OCI-LY1 (cell line): ENCODE measurements around the gene ETV2.
"Not testable (repeated sequence)": the region's sequence is repeated elsewhere in the genome, so short reads cannot be mapped to it uniquely, and the experiment has no call there.

Experiments
- H2AFZ ChIP-seq: fragments of 200-600 bp; sonication (generic), shearing (Covaris generic); 2 replicates; pipeline ENCODE4 v1.6.0; 2014; ENCODE audit warnings: antibody characterized with exemption, mild to moderate bottlenecking, low read length
- H3F3A ChIP-seq: fragments of 200-600 bp; sonication (generic), shearing (Covaris generic); 2 replicates; pipeline ENCODE4 v1.6.0; 2014; ENCODE audit warnings: mild to moderate bottlenecking, antibody characterized with exemption, low read length, moderate library complexity; ENCODE audit not compliant: insufficient read depth
- H3K27ac ChIP-seq: fragments of 200-600 bp; sonication (generic); 2 replicates; pipeline ENCODE4 v1.5.1; 2014; ENCODE audit warnings: low read length, mixed run types, mild to moderate bottlenecking, low read depth; ENCODE audit not compliant: poor library complexity, severe bottlenecking
- H3K27me3 ChIP-seq: fragments of 200-600 bp; sonication (generic); 2 replicates; pipeline ENCODE4 v1.6.0; 2014; ENCODE audit warnings: antibody characterized with exemption, mild to moderate bottlenecking, low read length, moderate library complexity; ENCODE audit not compliant: insufficient read depth
- H3K36me3 ChIP-seq: fragments of 200-600 bp; sonication (generic); 2 replicates; pipeline ENCODE4 v1.6.1; 2014; ENCODE audit warnings: mild to moderate bottlenecking, antibody characterized with exemption, low read length, moderate library complexity, mixed read lengths; ENCODE audit not compliant: insufficient read depth
- H3K4me1 ChIP-seq: fragments of 200-600 bp; sonication (generic); 2 replicates; pipeline ENCODE4 v1.5.1; 2014; ENCODE audit warnings: mild to moderate bottlenecking, low read length, moderate library complexity; ENCODE audit not compliant: insufficient read depth, severe bottlenecking
- H3K4me2 ChIP-seq: fragments of 200-600 bp; sonication (generic), shearing (Covaris generic); 2 replicates; pipeline ENCODE4 v1.6.1; 2014; ENCODE audit warnings: low read length
- H3K4me3 ChIP-seq: fragments of 200-600 bp; sonication (generic); 2 replicates; pipeline ENCODE4 v1.5.1; 2014; ENCODE audit warnings: low read length, low read depth, mild to moderate bottlenecking, mixed read lengths; ENCODE audit not compliant: poor library complexity, severe bottlenecking
- H3K79me2 ChIP-seq: fragments of 200-600 bp; shearing (Covaris generic); 2 replicates; pipeline ENCODE4 v1.6.1; 2016; ENCODE audit warnings: mixed run types, low read length, mixed read lengths; ENCODE audit not compliant: insufficient read depth
- H3K9ac ChIP-seq: fragments of 200-600 bp; sonication (generic), shearing (Covaris generic); 2 replicates; pipeline ENCODE4 v1.6.1; 2014; ENCODE audit warnings: mild to moderate bottlenecking, low read length, mixed read lengths
- H3K9me2 ChIP-seq: fragments of 200-600 bp; sonication (generic), shearing (Covaris generic); 2 replicates; pipeline ENCODE4 v1.6.1; 2014; ENCODE audit warnings: low read depth, mild to moderate bottlenecking, low read length, mixed read lengths
- H3K9me3 ChIP-seq: fragments of 200-600 bp; shearing (Covaris generic); 2 replicates; pipeline ENCODE4 v1.6.1; 2014; ENCODE audit warnings: low read length, mixed read lengths
- H4K20me1 ChIP-seq: fragments of 200-600 bp; sonication (generic), shearing (Covaris generic); 2 replicates; pipeline ENCODE4 v1.6.0; 2016; ENCODE audit warnings: mild to moderate bottlenecking, low read length; ENCODE audit not compliant: insufficient read depth
- CTCF ChIP-seq: fragments of 200-600 bp; sonication (generic), shearing (Covaris generic); IDR thresholded peaks from 2 replicates; pipeline ENCODE4 v1.5.1; 2017; ENCODE audit warnings: mild to moderate bottlenecking, antibody characterized with exemption, low read length, moderate library complexity, mixed read lengths
- EZH2 ChIP-seq: fragments of 200-600 bp; sonication (generic), shearing (Covaris generic); IDR thresholded peaks from 2 replicates; pipeline ENCODE4 v1.8.0; 2017; ENCODE audit warnings: borderline replicate concordance, mixed run types, mild to moderate bottlenecking, antibody characterized with exemption, low read length, moderate library complexity, mixed read lengths

Gene ETV2

GRCh38 chr19:35675589-35676140 is 34.1 kb downstream of the ETV2 start:
- no peaks in the 10 kb centered on the region for H4K20me1 ChIP-seq
- H3K4me1 ChIP-seq, result no peaks in the 10 kb centered on the region
- H3K79me2 ChIP-seq, result no peaks in the 10 kb centered on the region
- H3K27ac ChIP-seq, result no peak overlapping the region
- H2AFZ ChIP-seq, result no peak overlapping the region
- no peaks in the 10 kb centered on the region for H3K9me2 ChIP-seq
- H3K9ac ChIP-seq, result no peak overlapping the region
- H3K36me3 ChIP-seq, result no peaks in the 10 kb centered on the region
- peaks cover 4% of the 10 kb centered on the region; the same call in 1 of the 2 replicates for H3K27me3 ChIP-seq
- H3K4me3 ChIP-seq, result no peak overlapping the region
- H3K9me3 ChIP-seq, result no peaks in the 10 kb centered on the region
- no peaks in the 10 kb centered on the region for H3F3A ChIP-seq
- TF ChIP-seq CTCF (no peak), EZH2 (no peak)
- no peak overlapping the region for H3K4me2 ChIP-seq

DNA sequence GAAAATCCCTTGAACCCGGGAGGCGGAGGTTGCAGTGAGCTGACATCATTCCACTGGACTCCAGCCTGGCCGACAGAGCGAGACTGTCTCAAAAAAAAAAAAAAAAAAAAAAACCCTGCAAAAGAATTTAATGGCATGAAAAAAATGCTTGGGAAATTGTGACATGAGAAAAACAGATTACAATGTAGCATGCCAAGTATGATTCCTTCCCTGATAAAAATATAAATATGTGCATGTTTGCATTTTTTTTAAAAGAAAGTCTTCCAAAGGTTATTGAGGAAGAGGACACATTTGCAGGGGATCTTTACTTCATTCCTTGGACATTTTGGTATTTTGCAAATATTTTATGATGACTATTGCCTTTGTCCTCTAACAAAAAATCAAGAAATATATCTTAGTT is 48.3 kb downstream of the ETV2 start:
- no peak overlapping the region for H3K4me3 ChIP-seq
- no peak overlapping the region for H3K4me2 ChIP-seq
- no peaks in the 10 kb centered on the region for H3K9me3 ChIP-seq

GRCh38 chr19:35691106-35691505 is 49.6 kb downstream of the ETV2 start:
- not testable (repeated sequence) for H3K4me1 ChIP-seq, H3K27ac ChIP-seq, H3K4me2 ChIP-seq, H3K36me3 ChIP-seq, H2AFZ ChIP-seq, H3K79me2 ChIP-seq, H3K9me3 ChIP-seq, H4K20me1 ChIP-seq, H3K27me3 ChIP-seq, H3K9me2 ChIP-seq, H3K9ac ChIP-seq, H3K4me3 ChIP-seq, H3F3A ChIP-seq

More for the DNA sequence above, 48.3 kb downstream of the ETV2 start:
- no peaks in the 10 kb centered on the region for H3K79me2 ChIP-seq
- no peak overlapping the region for H2AFZ ChIP-seq
- H3K4me1 ChIP-seq, result no peaks in the 10 kb centered on the region
- H3K27ac ChIP-seq, result no peak overlapping the region
- H3F3A ChIP-seq, result no peaks in the 10 kb centered on the region
- H3K27me3 ChIP-seq, result no peaks in the 10 kb centered on the region; the same call in 1 of the 2 replicates
- no peaks in the 10 kb centered on the region for H3K36me3 ChIP-seq
- no peak for TF ChIP-seq EZH2
- TF ChIP-seq CTCF, result no peak
- H3K9me2 ChIP-seq, result no peaks in the 10 kb centered on the region
- H4K20me1 ChIP-seq, result no peaks in the 10 kb centered on the region
- H3K9ac ChIP-seq, result no peak overlapping the region

GRCh38 chr19:35692010-35692409 is 50.5 kb downstream of the ETV2 start:
- Histone ChIP-seq H3K79me2 (no peaks in the 10 kb centered on the region), H3F3A (no peaks in the 10 kb centered on the region), H3K9me2 (no peaks in the 10 kb centered on the region), H2AFZ (no peak overlapping the region), H3K36me3 (no peaks in the 10 kb centered on the region), H3K27ac (no peak overlapping the region), H4K20me1 (no peaks in the 10 kb centered on the region), H3K9ac (no peak overlapping the region), H3K4me3 (no peak overlapping the region), H3K27me3 (no peaks in the 10 kb centered on the region; the same call in 1 of the 2 replicates), H3K4me2 (no peak overlapping the region), H3K4me1 (no peaks in the 10 kb centered on the region), H3K9me3 (no peaks in the 10 kb centered on the region)
- no peak for TF ChIP-seq EZH2
- peak; percentile 14; the same call in 1 of the 2 replicates for TF ChIP-seq CTCF
